GM12892 (cell line): ENCODE data around the gene GPR176.

Experiments
- POLR2A ChIP-seq: IDR thresholded peaks from 2 replicates; pipeline ENCODE4 v1.6.1; 2011; ENCODE audit warnings: low read depth, low read length, control low read depth
- POLR2AphosphoS5 ChIP-seq: IDR thresholded peaks from 2 replicates; pipeline ENCODE4 v1.6.1; 2011; ENCODE audit warnings: low read depth, low read length, control low read depth
- TAF1 ChIP-seq: IDR thresholded peaks from 2 replicates; pipeline ENCODE4 v1.6.1; 2011; ENCODE audit warnings: low read depth, mild to moderate bottlenecking, control low read depth, low read length, borderline replicate concordance

DNA sequence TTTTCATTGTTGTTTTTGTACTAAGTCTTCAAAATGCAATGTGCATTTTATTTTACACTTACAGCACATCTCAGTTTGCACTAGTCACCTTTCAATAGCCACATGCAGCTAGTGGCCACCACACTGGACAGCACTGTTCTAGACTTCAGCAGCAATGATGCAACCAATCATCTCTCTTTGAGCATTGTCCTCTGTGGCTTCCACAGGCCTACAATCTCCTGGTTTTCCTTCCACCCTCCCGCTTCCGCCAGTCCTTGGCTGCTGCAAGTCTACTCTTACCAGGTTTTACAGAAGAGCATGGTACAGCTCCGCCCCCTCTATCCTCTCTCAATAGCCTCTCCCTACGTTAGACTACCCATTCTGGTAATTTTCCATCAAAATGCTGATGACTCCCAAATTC lies 112.3 kb downstream of the GPR176 start:
- TF ChIP-seq POLR2AphosphoS5 (no peak), POLR2A (no peak), TAF1 (no peak)
